ENCODE measurements around the gene TKFC. TPM values are rescaled to one million over a fixed set of nuclear protein-coding genes. Genes with fewer than 3 reads are reported as not detected.

The TKFC gene
- polyA plus RNA-seq, 1 of the 3 experiments (the other 2 are of a cell fraction), result 72.0 TPM

DNA sequence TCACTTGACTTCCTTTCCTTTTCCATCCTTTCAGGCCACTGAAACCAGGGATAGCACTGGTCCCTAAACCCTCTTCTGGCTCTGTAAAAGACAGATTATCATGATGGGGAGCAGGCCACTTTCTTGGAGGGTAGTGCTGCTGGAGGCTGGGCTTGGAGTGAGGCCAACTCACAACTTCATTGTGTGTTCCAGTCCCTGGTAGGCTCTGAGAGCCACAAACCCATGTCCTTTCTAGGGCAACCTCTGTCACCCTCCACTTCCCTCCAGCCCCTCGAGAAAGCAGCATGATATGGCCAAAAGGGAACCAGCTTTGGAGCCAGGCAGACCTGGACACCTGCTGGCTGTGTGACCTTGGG, 2.3 kb downstream of the TKFC start:
- Histone ChIP-seq H3K79me2 (ENCODE audit: insufficient read depth) (peaks cover 26% of the 10 kb centered on the region), H3K9ac (no peak overlapping the region), H3K27me3 (ENCODE audit: insufficient read depth) (no peaks in the 10 kb centered on the region), H3K4me3 (ENCODE audit: low read depth in 2 of 2, low read length in 1 of 2) (no peak overlapping the region), H4K20me1 (ENCODE audit: insufficient read depth) (peaks cover 14% of the 10 kb centered on the region), H3F3A (replicated peaks; ENCODE audit: insufficient read depth) (no peaks in the 10 kb centered on the region), H3K9me3 (no peaks in the 10 kb centered on the region), H3K4me2 (no peak overlapping the region), H3K9me2 (no peaks in the 10 kb centered on the region), H3K27ac (ENCODE audit: low read depth in 2 of 2, low read length in 1 of 2) (peak overlapping the region in 1 of 2 experiments; percentile 67; a peak in 2 of 4 replicates), H2AFZ (ENCODE audit: low read depth) (no peak overlapping the region), H3K36me3 (replicated peaks in 1 of 2; ENCODE audit: control insufficient read depth in 1 of 2, insufficient read depth in 2 of 2, low read length in 1 of 2) (peaks cover 0 to 12% of the 10 kb centered on the region in 2 experiments), H3K4me1 (ENCODE audit: control insufficient read depth in 1 of 2, insufficient read depth in 2 of 2, low read depth in 1 of 2, low read length in 1 of 2) (peaks cover 17 to 40% of the 10 kb centered on the region in 2 experiments; a peak in 3 of 4 replicates)
- ChIA-PET CTCF (interaction anchor here (0.7 to 7.9 kb wide), 13 partner anchors 8 to 303 kb away, joined by 3 to 300 read pairs (median 8); partner anchors contain the start of genes CPSF7, CYB561A3, SDHAF2 and TMEM138), POLR2A (interaction anchor here (1.6 to 4.3 kb wide), 3 partner anchors 10 to 51 kb away, joined by 6 to 48 read pairs (median 15); partner anchors contain the start of genes CYB561A3 and TMEM138)
- 100% methylated on average over 1 of the region's 1 CpG for WGBS (ENCODE audit: low lambda C conversion rate)
- DNase-seq, result no peak
- TF ChIP-seq, protein P1, sequence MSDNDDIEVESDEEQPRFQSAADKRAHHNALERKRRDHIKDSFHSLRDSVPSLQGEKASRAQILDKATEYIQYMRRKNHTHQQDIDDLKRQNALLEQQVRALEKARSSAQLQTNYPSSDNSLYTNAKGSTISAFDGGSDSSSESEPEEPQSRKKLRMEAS (IDR thresholded peaks at IDR 0.05; ENCODE audit: low read depth), result no peak
- TF ChIP-seq CHD2 (IDR thresholded peaks at IDR 0.05; ENCODE audit: low read length, partially characterized antibody) (no peak), SMC3 (IDR thresholded peaks at IDR 0.05; ENCODE audit: low read depth, low read length) (no peak)

DNA sequence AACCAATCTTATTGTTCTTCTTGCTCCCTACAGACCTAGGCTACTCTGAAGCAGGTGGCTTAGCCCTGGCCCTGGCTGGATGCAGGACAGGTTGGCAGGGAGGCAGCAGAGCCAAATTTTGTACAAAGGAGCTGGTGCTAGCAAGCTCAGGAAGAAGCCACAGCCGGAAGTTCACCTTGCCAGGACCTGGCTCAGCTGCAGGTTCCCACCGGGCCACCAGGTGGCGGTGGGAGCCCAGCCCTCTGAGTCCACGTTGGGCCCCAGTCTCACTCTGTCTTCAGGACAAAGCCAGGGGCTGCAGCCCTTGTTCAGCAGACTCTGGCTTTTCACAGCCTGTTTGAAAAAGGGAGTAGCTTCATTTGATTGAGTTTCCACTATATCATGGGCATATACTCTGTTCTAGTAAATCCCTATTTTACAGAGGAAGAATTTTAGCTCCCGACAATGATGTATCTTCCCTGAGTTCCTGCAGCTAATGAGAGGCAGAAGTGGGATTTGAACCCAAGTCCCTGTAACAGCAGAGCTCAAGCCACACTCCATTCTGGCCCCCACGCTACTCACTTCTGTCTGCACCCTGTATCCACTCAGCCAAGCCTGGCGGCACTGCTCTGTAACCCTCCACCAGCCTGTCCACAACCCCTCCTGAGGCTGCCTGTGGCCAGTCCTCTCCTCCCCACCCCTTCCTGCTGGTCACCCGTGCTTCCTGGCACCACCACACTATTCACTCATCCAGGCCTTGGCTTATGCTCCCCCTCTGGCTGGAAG, 3.3 kb downstream of the TKFC start:
- peak overlapping the region in 1 of 2 experiments; percentile 62; a peak in 1 of 4 replicates for H3K27ac ChIP-seq (ENCODE audit: low read depth in 2 of 2, low read length in 1 of 2)
- H2AFZ ChIP-seq (ENCODE audit: low read depth), result 0 out of 2 replicates have a peak overlapping the region, but pooled peaks have one; percentile 49
- 32% methylated on average over 8 of the region's 8 CpGs for WGBS (ENCODE audit: low lambda C conversion rate)
- peaks cover 0 to 14% of the 10 kb centered on the region in 2 experiments for H3K36me3 ChIP-seq (replicated peaks in 1 of 2; ENCODE audit: control insufficient read depth in 1 of 2, insufficient read depth in 2 of 2, low read length in 1 of 2)
- CTCF ChIA-PET, result interaction anchor here (0.6 to 7.9 kb wide), 38 partner anchors 8 to 302 kb away, joined by 3 to 300 read pairs (median 5); partner anchors contain the start of genes CPSF7, CYB561A3, SDHAF2 and TMEM138
- peaks cover 16 to 37% of the 10 kb centered on the region in 2 experiments; a peak in 3 of 4 replicates for H3K4me1 ChIP-seq (ENCODE audit: control insufficient read depth in 1 of 2, insufficient read depth in 2 of 2, low read depth in 1 of 2, low read length in 1 of 2)
- no peak overlapping the region for H3K4me2 ChIP-seq
- H4K20me1 ChIP-seq (ENCODE audit: insufficient read depth), result peaks cover 6% of the 10 kb centered on the region
- POLR2A ChIA-PET, result interaction anchor here (0.9 to 4.3 kb wide), 10 partner anchors 9 to 94 kb away, joined by 3 to 48 read pairs (median 4); partner anchors contain the start of genes CPSF7, CYB561A3, SDHAF2 and TMEM138
- H3K4me3 ChIP-seq (ENCODE audit: low read depth in 2 of 2, low read length in 1 of 2), result no peak overlapping the region; a peak in 1 of 4 replicates
- no peak; the same call in 1 of the 2 replicates for TF ChIP-seq GABPA (IDR thresholded peaks at IDR 0.05; ENCODE audit: low read depth)
- no peak for TF ChIP-seq FOXJ3 (CRISPR knock-in tag; IDR thresholded peaks at IDR 0.05)
- no peak for TF ChIP-seq TEAD4 (IDR thresholded peaks at IDR 0.05; ENCODE audit: borderline replicate concordance, insufficient read depth)
- TF ChIP-seq, protein P1 (IDR thresholded peaks at IDR 0.05; ENCODE audit: low read depth), result 0 out of 2 replicates have a peak, but pooled peaks have one; percentile 36
- TF ChIP-seq GATA2 (CRISPR knock-in tag; IDR thresholded peaks at IDR 0.05), result no peak
- TF ChIP-seq SMC3 (IDR thresholded peaks at IDR 0.05; ENCODE audit: low read depth, low read length), result peak; percentile 98
- TF ChIP-seq RAD21 (IDR thresholded peaks at IDR 0.05; ENCODE audit: low read length), result peak; percentile 94
- TF ChIP-seq RCOR1 (IDR thresholded peaks at IDR 0.05; ENCODE audit: low read length), result 0 out of 2 replicates have a peak, but pooled peaks have one; percentile 45
- TF ChIP-seq, protein P2, sequence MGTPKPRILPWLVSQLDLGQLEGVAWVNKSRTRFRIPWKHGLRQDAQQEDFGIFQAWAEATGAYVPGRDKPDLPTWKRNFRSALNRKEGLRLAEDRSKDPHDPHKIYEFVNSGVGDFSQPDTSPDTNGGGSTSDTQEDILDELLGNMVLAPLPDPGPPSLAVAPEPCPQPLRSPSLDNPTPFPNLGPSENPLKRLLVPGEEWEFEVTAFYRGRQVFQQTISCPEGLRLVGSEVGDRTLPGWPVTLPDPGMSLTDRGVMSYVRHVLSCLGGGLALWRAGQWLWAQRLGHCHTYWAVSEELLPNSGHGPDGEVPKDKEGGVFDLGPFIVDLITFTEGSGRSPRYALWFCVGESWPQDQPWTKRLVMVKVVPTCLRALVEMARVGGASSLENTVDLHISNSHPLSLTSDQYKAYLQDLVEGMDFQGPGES (IDR thresholded peaks at IDR 0.05; ENCODE audit: low read depth, low read length), result no peak
- 0 out of 4 replicates have a peak, but pooled peaks of 1 of the 2 experiments have one; percentile 21 for TF ChIP-seq EP300 (IDR thresholded peaks at IDR 0.05; ENCODE audit: borderline replicate concordance in 1 of 2, low read depth in 1 of 2, low read length in 1 of 2)
- no peak for TF ChIP-seq TCF12 (IDR thresholded peaks at IDR 0.05)
- no peak for TF ChIP-seq NFIC (IDR thresholded peaks at IDR 0.05; ENCODE audit: borderline replicate concordance)
- TF ChIP-seq TAF1 (IDR thresholded peaks at IDR 0.05; ENCODE audit: borderline replicate concordance, low read depth, low read length), result no peak; the same call in 1 of the 2 replicates
- TF ChIP-seq FOXM1 (IDR thresholded peaks at IDR 0.05; ENCODE audit: low read depth), result no peak
- TF ChIP-seq JUND (IDR thresholded peaks at IDR 0.05), result no peak
- TF ChIP-seq, protein P3, sequence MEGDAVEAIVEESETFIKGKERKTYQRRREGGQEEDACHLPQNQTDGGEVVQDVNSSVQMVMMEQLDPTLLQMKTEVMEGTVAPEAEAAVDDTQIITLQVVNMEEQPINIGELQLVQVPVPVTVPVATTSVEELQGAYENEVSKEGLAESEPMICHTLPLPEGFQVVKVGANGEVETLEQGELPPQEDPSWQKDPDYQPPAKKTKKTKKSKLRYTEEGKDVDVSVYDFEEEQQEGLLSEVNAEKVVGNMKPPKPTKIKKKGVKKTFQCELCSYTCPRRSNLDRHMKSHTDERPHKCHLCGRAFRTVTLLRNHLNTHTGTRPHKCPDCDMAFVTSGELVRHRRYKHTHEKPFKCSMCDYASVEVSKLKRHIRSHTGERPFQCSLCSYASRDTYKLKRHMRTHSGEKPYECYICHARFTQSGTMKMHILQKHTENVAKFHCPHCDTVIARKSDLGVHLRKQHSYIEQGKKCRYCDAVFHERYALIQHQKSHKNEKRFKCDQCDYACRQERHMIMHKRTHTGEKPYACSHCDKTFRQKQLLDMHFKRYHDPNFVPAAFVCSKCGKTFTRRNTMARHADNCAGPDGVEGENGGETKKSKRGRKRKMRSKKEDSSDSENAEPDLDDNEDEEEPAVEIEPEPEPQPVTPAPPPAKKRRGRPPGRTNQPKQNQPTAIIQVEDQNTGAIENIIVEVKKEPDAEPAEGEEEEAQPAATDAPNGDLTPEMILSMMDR (IDR thresholded peaks at IDR 0.05), result peak; percentile 93
- TF ChIP-seq, protein P4, sequence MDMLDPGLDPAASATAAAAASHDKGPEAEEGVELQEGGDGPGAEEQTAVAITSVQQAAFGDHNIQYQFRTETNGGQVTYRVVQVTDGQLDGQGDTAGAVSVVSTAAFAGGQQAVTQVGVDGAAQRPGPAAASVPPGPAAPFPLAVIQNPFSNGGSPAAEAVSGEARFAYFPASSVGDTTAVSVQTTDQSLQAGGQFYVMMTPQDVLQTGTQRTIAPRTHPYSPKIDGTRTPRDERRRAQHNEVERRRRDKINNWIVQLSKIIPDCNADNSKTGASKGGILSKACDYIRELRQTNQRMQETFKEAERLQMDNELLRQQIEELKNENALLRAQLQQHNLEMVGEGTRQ (IDR thresholded peaks at IDR 0.05; ENCODE audit: borderline replicate concordance, low read depth, low read length), result no peak
- TF ChIP-seq MXI1 (IDR thresholded peaks at IDR 0.05; ENCODE audit: low read depth, low read length), result no peak
- no peak for TF ChIP-seq YY1 (IDR thresholded peaks at IDR 0.05; ENCODE audit: low read depth)
- peak; percentile 73 for TF ChIP-seq CHD2 (IDR thresholded peaks at IDR 0.05; ENCODE audit: low read length, partially characterized antibody)
- DNase-seq, result peak; percentile 91
- no peaks in the 10 kb centered on the region for H3F3A ChIP-seq (replicated peaks; ENCODE audit: insufficient read depth)
- H3K9me2 ChIP-seq, result no peaks in the 10 kb centered on the region
- H3K79me2 ChIP-seq (ENCODE audit: insufficient read depth), result peaks cover 16% of the 10 kb centered on the region
- no peaks in the 10 kb centered on the region for H3K9me3 ChIP-seq
- no peak overlapping the region for H3K9ac ChIP-seq
- H3K27me3 ChIP-seq (ENCODE audit: insufficient read depth), result no peaks in the 10 kb centered on the region
